Ectodermal cell (in vitro differentiated cells): Measurements from ENCODE around the gene MYLK4.

Experiments
- H3K27ac ChIP-seq: 2 replicates; pipeline ENCODE4 v1.7.0; 2013; ENCODE audit warnings: mild to moderate bottlenecking, low read depth, low read length; ENCODE audit not compliant: insufficient read depth, poor library complexity, severe bottlenecking
- H3K27me3 ChIP-seq: 2 replicates; pipeline ENCODE4 v1.7.0; 2013; ENCODE audit warnings: mild to moderate bottlenecking, low read length; ENCODE audit not compliant: insufficient read depth, control insufficient read depth, poor library complexity, severe bottlenecking
- H3K36me3 ChIP-seq: one replicate; pipeline ENCODE4 v1.7.0; 2013; ENCODE audit warnings: low read length; ENCODE audit not compliant: control insufficient read depth, insufficient read depth
- H3K4me1 ChIP-seq: one replicate; pipeline ENCODE4 v1.7.0; 2013; ENCODE audit warnings: low read length; ENCODE audit not compliant: control insufficient read depth, insufficient read depth
- H3K4me3 ChIP-seq: 2 replicates; pipeline ENCODE4 v1.7.0; 2013; ENCODE audit warnings: low read depth, low read length, control low read depth; ENCODE audit not compliant: insufficient read depth
- H3K9me3 ChIP-seq: 2 replicates; pipeline ENCODE4 v1.7.0; 2013; ENCODE audit warnings: mild to moderate bottlenecking, low read length, moderate library complexity; ENCODE audit not compliant: control insufficient read depth
- WGBS, 2 experiments: methylation state at CpG; one replicate each; pipeline ENCODE4 v1.1.7; 2013; ENCODE audit warnings: missing lambda C conversion rate in 2 of 2; 5-methylcytosine and 5-hydroxymethylcytosine counted together

The MYLK4 gene

DNA sequence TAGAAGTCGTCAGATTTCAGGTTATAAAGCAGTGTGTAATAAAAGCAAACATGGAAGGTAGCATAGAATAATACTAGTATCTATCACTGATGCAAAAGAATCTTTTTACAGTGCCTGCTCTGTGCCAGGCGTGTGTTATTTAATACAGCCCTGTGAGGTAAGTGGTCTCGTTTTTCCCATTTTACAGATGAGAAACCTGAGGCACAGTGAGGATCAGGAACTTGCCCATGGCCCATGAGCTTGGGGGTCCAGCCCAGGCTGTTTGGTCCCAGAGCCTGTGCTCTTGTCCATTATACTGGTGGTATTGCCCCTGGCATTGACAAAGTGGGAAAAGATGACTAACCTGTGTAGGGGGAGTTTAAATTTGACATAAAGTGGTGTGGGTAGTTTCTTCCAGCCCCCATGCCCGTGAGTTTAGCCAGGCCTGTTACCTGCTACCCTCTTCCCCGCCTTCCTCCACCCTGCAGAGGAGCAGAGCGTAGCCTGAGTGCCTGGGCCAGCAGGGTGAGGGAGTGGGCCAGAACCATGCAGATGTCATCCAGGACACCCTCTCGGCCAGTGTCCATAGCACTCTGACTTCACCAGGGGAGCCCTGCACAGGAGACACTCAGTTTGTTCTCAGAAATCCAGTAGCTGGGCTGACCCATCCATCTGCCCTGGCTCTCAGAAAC is 31.1 kb upstream of the MYLK4 start:
- peaks cover 7% of the 10 kb centered on the region for H3K4me1 ChIP-seq
- H3K4me3 ChIP-seq, result no peak overlapping the region
- WGBS, 2 experiments, result 94 to 95% methylated on average over 7 of the region's 7 CpGs
- H3K27me3 ChIP-seq, result no peaks in the 10 kb centered on the region
- peaks cover 6% of the 10 kb centered on the region for H3K36me3 ChIP-seq
- H3K27ac ChIP-seq, result no peak overlapping the region
- H3K9me3 ChIP-seq, result no peaks in the 10 kb centered on the region

- peaks cover 6% of the 10 kb centered on the region for H3K36me3 ChIP-seq
- peaks cover 7% of the 10 kb centered on the region for H3K4me1 ChIP-seq
- no peaks in the 10 kb centered on the region for H3K27me3 ChIP-seq
These were observed 29.5 kb upstream of the MYLK4 start for GRCh38 chr6:2780102-2780737.

GRCh38 chr6:2777249-2777648 is 26.5 kb upstream of the MYLK4 start:
- Histone ChIP-seq H3K36me3 (peaks cover 12% of the 10 kb centered on the region), H3K9me3 (no peaks in the 10 kb centered on the region), H3K27ac (no peak overlapping the region), H3K27me3 (no peaks in the 10 kb centered on the region), H3K4me1 (peaks cover 7% of the 10 kb centered on the region), H3K4me3 (no peak overlapping the region)
- 78 to 80% methylated on average over 2 of the region's 3 CpGs for WGBS, 2 experiments

More at GRCh38 chr6:2780102-2780737, 29.5 kb upstream of the MYLK4 start:
- 92 to 96% methylated on average over 9 of the region's 9 CpGs for WGBS, 2 experiments
- Histone ChIP-seq H3K4me3 (no peak overlapping the region), H3K27ac (no peak overlapping the region), H3K9me3 (no peaks in the 10 kb centered on the region)

GRCh38 chr6:2775003-2775402 is 24.3 kb upstream of the MYLK4 start:
- Histone ChIP-seq H3K36me3 (peaks cover 12% of the 10 kb centered on the region), H3K9me3 (no peaks in the 10 kb centered on the region), H3K27ac (no peak overlapping the region), H3K4me3 (no peak overlapping the region), H3K27me3 (no peaks in the 10 kb centered on the region), H3K4me1 (peaks cover 12% of the 10 kb centered on the region)
- 89 to 91% methylated on average over 1 of the region's 1 CpG for WGBS, 2 experiments

DNA sequence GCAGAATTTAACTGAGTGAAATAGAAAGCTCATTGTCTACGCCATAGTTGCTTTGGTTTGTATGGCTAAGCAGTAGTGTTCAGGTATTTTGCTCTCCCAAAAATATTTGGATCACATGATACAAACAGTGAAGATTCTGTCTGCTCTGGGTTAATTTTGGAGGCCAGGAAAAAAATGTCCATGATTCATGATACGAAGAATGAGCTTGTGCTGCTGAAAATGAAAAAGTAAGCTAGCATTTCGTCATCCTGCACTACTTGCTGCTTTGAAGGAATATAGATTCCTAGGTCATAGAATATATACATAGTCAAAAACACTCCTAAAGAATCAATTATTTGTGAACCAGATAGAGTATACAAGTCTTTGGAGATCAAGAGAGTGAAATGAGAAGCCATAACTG is 22.7 kb upstream of the MYLK4 start:
- no peaks in the 10 kb centered on the region for H3K9me3 ChIP-seq
- WGBS, 2 experiments, result 74 to 81% methylated on average over 2 to 3 of the region's 3 CpGs
- no peak overlapping the region for H3K4me3 ChIP-seq
- no peaks in the 10 kb centered on the region for H3K27me3 ChIP-seq
- peaks cover 19% of the 10 kb centered on the region for H3K4me1 ChIP-seq
- H3K27ac ChIP-seq, result no peak overlapping the region
- peaks cover 6% of the 10 kb centered on the region for H3K36me3 ChIP-seq

GRCh38 chr6:2772840-2773239 is 22.1 kb upstream of the MYLK4 start:
- Histone ChIP-seq H3K4me1 (peaks cover 24% of the 10 kb centered on the region), H3K27ac (no peak overlapping the region), H3K4me3 (no peak overlapping the region), H3K27me3 (no peaks in the 10 kb centered on the region), H3K36me3 (peaks cover 6% of the 10 kb centered on the region), H3K9me3 (no peaks in the 10 kb centered on the region)
- 94 to 96% methylated on average over 3 of the region's 3 CpGs for WGBS, 2 experiments

DNA sequence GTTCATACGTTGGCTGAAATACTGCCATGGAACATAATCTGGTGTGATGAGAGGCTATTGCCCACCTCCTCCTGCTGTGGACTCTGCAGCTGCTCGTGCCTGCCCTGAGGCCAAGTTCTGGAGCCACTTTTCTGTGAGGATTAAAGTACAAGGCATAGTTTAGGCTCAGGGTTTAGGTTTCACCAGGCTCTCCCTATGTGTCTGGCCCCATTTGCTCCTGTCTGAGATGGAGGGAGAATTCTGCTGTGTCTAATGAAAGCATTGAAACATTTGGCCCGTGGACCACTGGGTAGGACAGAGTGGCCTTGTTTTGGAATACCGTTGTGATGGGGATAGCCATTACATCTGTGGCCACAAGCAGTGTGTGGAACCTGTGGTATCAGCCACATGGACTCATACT is 20.4 kb upstream of the MYLK4 start:
- peaks cover 19% of the 10 kb centered on the region for H3K4me1 ChIP-seq
- WGBS, 2 experiments, result 87% methylated on average over 4 of the region's 4 CpGs
- no peaks in the 10 kb centered on the region for H3K27me3 ChIP-seq
- no peak overlapping the region for H3K4me3 ChIP-seq
- H3K36me3 ChIP-seq, result peaks cover 6% of the 10 kb centered on the region
- no peaks in the 10 kb centered on the region for H3K9me3 ChIP-seq
- H3K27ac ChIP-seq, result no peak overlapping the region

DNA sequence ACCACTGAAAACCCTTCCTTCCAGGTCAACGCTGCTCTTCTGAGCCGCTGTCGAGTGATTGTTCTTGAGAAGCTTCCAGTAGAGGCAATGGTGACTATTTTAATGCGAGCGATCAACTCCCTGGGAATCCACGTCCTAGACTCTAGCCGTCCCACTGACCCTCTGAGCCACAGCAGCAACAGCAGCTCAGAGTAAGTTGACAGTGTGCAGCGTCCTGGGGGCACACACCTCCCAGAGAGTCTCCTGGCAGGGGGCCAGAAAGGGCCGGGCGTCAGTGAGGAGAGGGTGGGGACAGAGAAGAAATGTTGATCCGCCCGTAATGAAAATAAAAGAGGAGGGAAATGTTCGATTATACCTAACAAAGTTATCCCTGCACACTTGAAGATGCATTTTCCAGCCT is 19.4 kb upstream of the MYLK4 start:
- Histone ChIP-seq H3K27ac (no peak overlapping the region), H3K36me3 (peaks cover 6% of the 10 kb centered on the region), H3K4me1 (peaks cover 19% of the 10 kb centered on the region), H3K4me3 (no peak overlapping the region), H3K27me3 (no peaks in the 10 kb centered on the region), H3K9me3 (no peaks in the 10 kb centered on the region)
- WGBS, 2 experiments, result 48 to 51% methylated on average over 13 of the region's 13 CpGs

- H3K36me3 ChIP-seq, result peaks cover 2% of the 10 kb centered on the region
- no peak overlapping the region for H3K27ac ChIP-seq
These were observed 18.0 kb upstream of the MYLK4 start for GRCh38 chr6:2768696-2769095.

DNA sequence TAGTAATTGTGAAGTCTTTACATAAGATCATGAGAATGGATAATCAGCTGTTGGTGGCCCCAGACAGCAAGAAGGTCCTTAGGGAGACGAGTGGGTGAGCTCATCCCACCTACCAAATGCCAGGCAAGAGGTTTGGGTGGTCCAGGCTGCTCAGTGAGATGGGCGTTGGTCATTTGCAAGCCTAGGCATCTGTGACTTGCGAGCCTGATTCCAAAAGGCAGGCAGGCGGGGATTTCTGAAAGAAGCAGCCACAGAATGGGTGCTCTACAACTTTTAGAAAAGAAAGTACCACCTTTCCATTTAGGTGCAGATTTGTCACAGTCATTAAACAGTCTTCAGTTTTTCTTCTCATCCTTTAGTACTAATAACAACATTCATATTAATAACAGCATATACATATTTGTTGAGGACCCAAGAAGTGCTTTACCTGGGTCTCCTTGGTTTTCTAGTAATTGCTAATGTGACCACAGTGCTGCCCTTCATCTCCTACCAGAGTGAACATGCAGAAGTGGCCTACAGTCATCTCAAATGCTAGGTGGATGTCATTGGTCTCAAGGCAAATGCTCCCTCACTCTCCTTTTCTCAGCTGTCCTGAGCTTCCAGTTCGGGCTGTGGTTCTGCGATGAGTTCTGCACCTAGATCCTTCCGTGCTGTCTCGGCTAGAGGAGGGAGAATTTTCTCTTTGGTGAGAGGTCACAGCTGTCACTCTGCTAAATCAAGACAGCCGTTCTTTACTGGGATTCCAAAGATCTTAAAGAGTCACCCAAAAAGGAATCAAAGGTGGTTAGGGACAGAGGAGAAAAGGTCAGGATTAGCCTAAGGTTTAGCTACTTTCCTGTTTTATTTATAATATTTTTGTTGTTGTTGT is 17.2 kb upstream of the MYLK4 start:
- Histone ChIP-seq H3K9me3 (no peaks in the 10 kb centered on the region), H3K4me1 (peaks cover 19% of the 10 kb centered on the region), H3K27ac (no peak overlapping the region), H3K27me3 (no peaks in the 10 kb centered on the region), H3K4me3 (no peak overlapping the region), H3K36me3 (no peaks in the 10 kb centered on the region)
- 80 to 81% methylated on average over 9 of the region's 9 CpGs for WGBS, 2 experiments

More at GRCh38 chr6:2768696-2769095, 18.0 kb upstream of the MYLK4 start:
- no peaks in the 10 kb centered on the region for H3K27me3 ChIP-seq
- WGBS, 2 experiments, result 74 to 76% methylated on average over 6 of the region's 6 CpGs
- H3K4me3 ChIP-seq, result no peak overlapping the region
- peaks cover 19% of the 10 kb centered on the region for H3K4me1 ChIP-seq
- no peaks in the 10 kb centered on the region for H3K9me3 ChIP-seq
